NCI-H345 treated with DMSO at 0.1 percent for 48 hours (cell line): ENCODE results near the gene SLC25A47.
A peak's percentile ranks its signal among the peaks of the same experiment; 100 is the strongest.

ENCODE experiments used
- DNase-seq: peaks from one replicate; lab custom pipeline; 2025; ENCODE audit not compliant: unreplicated experiment; lab: John Stamatoyannopoulos, UW

Gene SLC25A47

GRCh38 chr14:100374270-100374669 is 51.1 kb downstream of the SLC25A47 start:
- no peak for DNase-seq

- no peak for DNase-seq
Measured at GRCh38 chr14:100374876-100375265, 51.7 kb downstream of the SLC25A47 start.

GRCh38 chr14:100375266-100375962 is 52.3 kb downstream of the SLC25A47 start:
- DNase-seq: no peak

- peak; percentile 91 for DNase-seq
Measured at GRCh38 chr14:100375963-100376735, 53.0 kb downstream of the SLC25A47 start, which contains the start of gene WDR25. WDR25 (plus strand) TSS chr14:100376485.

GRCh38 chr14:100376751-100377171 is 53.6 kb downstream of the SLC25A47 start:
- no peak for DNase-seq
